AG09309 (cell line): ENCODE measurements around the gene ZNF416.
A peak's percentile ranks its signal among the peaks of the same experiment; 100 is the strongest.

ENCODE experiments used
- DNase-seq: peaks from one replicate; pipeline ENCODE4 v3.0.0-alpha.2; 2010; ENCODE audit warnings: low read depth
- H3K4me3 ChIP-seq: 2 replicates; pipeline ENCODE4 v1.5.1; 2011; ENCODE audit warnings: mild to moderate bottlenecking, low read depth, low read length, moderate library complexity; ENCODE audit not compliant: control insufficient read depth
- TF ChIP-seq, protein P1 (sequence below): IDR thresholded peaks from 2 replicates; pipeline ENCODE4 v1.5.1; 2011; ENCODE audit warnings: mild to moderate bottlenecking, low read depth, low read length, inconsistent platforms; ENCODE audit not compliant: insufficient read depth, control insufficient read depth; ENCODE audit errors: missing control alignments

Gene ZNF416

DNA sequence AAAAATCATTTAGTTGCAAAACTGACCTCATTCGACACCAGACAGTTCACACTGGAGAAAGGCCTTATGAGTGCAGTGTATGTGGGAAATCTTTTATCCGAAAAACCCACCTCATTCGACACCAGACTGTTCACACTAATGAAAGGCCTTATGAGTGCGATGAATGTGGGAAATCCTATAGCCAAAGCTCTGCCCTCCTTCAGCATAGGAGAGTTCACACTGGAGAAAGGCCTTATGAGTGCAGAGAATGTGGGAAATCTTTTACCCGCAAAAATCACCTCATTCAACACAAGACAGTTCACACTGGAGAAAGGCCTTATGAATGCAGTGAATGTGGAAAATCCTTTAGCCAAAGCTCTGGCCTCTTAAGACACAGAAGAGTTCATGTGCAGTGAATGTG lies 28.2 kb upstream of the ZNF416 start:
- no peak overlapping the region for H3K4me3 ChIP-seq
- TF ChIP-seq, protein P1, sequence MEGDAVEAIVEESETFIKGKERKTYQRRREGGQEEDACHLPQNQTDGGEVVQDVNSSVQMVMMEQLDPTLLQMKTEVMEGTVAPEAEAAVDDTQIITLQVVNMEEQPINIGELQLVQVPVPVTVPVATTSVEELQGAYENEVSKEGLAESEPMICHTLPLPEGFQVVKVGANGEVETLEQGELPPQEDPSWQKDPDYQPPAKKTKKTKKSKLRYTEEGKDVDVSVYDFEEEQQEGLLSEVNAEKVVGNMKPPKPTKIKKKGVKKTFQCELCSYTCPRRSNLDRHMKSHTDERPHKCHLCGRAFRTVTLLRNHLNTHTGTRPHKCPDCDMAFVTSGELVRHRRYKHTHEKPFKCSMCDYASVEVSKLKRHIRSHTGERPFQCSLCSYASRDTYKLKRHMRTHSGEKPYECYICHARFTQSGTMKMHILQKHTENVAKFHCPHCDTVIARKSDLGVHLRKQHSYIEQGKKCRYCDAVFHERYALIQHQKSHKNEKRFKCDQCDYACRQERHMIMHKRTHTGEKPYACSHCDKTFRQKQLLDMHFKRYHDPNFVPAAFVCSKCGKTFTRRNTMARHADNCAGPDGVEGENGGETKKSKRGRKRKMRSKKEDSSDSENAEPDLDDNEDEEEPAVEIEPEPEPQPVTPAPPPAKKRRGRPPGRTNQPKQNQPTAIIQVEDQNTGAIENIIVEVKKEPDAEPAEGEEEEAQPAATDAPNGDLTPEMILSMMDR = no peak
- DNase-seq = no peak

DNA sequence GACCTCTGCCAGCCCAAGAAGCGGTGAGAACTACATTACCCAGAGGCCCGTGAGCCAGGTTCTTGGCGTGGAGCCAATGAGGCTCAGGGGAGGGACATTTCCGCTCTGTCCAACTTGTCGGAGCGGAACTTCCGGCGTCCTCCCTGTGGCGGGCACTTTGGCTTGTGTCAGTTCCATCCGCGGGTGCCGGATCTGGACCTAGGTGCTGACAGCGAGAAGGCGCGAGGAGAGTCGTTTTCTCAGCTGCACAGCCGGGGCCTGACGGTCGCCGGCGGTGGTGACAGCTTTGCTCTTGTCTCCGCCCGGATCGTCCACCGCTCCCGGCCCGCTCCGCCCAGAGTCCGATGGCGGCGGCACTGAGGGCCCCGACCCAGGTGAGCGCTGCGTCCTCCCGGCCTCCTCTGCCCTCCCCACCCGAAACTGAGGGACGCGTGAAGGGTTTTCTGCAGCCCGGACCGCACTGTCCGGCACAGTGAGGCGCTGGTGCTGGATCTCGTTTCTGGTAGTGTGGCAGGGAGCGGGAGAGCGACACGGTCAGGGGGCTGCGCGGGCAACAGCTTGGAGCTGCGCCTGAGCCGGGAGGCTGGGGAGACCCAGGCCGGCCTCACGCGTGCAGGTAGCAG lies 21.2 kb upstream of the ZNF416 start, which contains the start of gene ZNF530:
TSS of gene ZNF530 (plus strand) at position 125 of the 623 bp plus-strand sequence. CDS start 4,461 bp downstream, outside the sequence.
- peak; percentile 55 for DNase-seq
- TF ChIP-seq, protein P1 = no peak
- peak within 1 kb of the TSS; percentile 80 for H3K4me3 ChIP-seq

DNA sequence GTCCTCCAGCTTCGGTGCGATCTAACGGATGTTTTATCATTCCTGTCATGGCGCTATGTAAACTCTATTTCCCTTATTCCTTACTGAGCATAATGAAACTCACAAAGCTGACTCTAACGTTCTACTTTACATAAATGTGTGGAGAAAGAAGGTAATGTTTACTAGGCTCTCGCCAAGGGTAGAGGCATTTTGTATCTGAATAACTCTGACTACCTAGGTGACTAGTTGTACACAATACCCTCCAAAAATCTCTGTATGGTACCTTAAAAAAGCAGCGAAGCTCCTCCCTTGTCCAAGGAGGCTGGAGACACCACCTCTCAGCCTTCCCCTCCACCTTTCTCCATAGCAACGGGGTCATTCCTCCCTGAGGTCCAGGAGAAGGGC lies 20.7 kb upstream of the ZNF416 start:
- DNase-seq = no peak
- TF ChIP-seq, protein P1 = no peak
- peak overlapping the region; percentile 80 for H3K4me3 ChIP-seq

DNA sequence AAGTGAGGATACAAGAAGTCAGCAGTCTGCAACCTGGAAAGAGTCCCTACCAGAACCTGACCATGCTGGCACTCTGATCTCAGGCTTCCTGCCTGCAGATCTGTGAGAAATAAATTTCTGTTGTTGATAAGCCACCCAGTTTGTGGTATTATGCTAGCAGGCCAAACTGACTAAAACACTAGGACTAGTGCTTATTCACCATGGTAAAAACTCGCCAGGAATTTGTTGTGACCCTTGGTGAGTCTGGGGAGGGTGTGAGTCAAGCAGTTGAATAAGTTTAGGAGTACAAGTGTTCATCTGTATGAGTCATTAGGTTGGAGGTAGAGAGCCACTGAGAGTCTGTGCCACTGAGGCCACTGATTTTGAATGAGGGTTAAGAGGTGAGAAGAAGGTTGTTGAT lies 8.8 kb upstream of the ZNF416 start:
- TF ChIP-seq, protein P1 = no peak
- no peak overlapping the region for H3K4me3 ChIP-seq
- peak; percentile 80 for DNase-seq

DNA sequence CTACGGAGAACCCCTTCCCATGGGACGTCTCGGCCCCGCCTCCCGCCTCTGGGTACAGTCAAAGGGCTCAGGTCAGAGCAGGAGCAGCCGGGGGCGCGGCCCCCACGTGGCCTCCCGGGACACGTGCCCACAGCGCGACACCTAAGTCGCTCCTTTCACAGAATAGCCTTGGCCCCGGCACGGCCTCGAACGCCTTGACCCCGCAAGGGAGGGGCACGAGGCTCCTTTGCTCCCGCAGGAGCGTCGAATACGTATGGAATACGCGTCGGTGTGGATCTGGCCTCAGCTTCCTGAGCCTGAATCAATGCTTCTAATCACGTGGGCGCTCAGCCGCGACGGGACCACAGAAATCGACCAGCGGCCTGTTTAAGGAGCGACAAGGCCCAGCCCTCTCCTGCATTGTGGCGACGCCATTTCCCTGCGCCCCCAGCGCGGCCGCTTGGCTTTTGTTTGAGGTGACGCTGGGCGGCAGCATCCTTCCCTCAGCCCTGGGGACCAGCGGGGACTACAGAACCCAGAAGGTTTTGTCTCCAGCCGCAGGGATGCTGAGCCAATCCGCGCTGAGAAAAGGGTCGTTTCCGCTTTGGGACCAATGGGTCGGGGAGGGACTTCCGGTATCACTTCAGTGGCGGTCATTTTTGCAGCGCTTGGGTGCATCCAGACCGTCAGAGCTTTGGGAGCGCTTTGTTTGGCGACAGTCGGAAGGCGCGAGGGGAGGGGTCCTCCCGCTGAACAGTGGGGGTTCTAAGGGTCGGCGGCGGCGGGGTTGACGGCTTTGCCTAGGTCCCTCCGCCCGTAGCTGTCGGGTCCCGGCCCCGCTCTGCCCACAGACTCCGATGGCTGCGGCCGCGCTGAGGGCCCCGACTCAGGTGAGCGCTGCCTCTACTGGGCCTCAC lies 5.1 kb upstream of the ZNF416 start, which contains the start of gene ZIK1:
TSS of gene ZIK1 (plus strand) at position 625 of the 896 bp plus-strand sequence. CDS start at position 837, 212 bp downstream.
- H3K4me3 ChIP-seq = peak within 1 kb of the TSS; percentile 88
- TF ChIP-seq, protein P1 = peak; percentile 13
- peak; percentile 76 for DNase-seq

DNA sequence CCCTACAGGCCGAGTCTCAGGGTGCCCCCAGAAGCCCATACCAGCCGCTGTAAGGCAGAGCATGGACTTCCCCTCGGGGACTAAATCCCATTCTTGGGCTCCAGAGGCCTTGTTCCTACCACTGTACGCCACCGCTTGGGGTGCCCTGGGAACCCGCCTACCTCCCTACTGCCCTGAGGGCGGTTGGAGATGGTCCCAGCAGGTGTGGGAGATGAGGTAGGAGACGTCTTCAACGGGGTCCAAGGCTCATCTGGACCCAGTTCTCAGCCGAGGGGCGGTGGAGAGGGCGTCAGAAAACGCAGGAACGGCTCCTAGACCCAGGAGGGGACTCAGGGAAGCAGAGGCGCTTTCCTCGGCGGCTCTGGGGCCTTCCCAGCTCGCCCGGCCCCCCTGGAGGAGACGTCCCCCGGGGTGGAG lies 4.4 kb upstream of the ZNF416 start:
- H3K4me3 ChIP-seq = peak overlapping the region; percentile 88
- TF ChIP-seq, protein P1 = no peak
- DNase-seq = no peak
